Measurements from ENCODE around the gene KDM4B.

GRCh38 chr19:5052515-5052914 lies 83.6 kb downstream of the KDM4B start:
- TF ChIP-seq, protein P1, sequence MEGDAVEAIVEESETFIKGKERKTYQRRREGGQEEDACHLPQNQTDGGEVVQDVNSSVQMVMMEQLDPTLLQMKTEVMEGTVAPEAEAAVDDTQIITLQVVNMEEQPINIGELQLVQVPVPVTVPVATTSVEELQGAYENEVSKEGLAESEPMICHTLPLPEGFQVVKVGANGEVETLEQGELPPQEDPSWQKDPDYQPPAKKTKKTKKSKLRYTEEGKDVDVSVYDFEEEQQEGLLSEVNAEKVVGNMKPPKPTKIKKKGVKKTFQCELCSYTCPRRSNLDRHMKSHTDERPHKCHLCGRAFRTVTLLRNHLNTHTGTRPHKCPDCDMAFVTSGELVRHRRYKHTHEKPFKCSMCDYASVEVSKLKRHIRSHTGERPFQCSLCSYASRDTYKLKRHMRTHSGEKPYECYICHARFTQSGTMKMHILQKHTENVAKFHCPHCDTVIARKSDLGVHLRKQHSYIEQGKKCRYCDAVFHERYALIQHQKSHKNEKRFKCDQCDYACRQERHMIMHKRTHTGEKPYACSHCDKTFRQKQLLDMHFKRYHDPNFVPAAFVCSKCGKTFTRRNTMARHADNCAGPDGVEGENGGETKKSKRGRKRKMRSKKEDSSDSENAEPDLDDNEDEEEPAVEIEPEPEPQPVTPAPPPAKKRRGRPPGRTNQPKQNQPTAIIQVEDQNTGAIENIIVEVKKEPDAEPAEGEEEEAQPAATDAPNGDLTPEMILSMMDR (IDR thresholded peaks at IDR 0.05) = no peak
- TF ChIP-seq POLR2A (IDR thresholded peaks at IDR 0.05) = no peak

Data from Peyer's patch (tissue), 4 donors.